Bronchial epithelial cell (primary cell): ENCODE results near the gene GADL1. TPM values are rescaled to one million over a fixed set of nuclear protein-coding genes. Genes with fewer than 3 reads are reported as not detected.

ENCODE experiments used
- DNase-seq: peaks from one replicate; pipeline ENCODE4 v3.0.0-alpha.2; 2010; ENCODE audit warnings: low read depth
- FAIRE-seq: peaks from 2 replicates; lab custom pipeline; 2011; peaks lifted over from hg19 to GRCh38; lab: Jason Lieb, UNC
- H3K27me3 ChIP-seq: 2 replicates; pipeline ENCODE4 v1.5.1; 2011; ENCODE audit warnings: low read length; ENCODE audit not compliant: control insufficient read depth, insufficient read depth
- H3K36me3 ChIP-seq: 2 replicates; pipeline ENCODE4 v1.5.1; 2011; ENCODE audit warnings: low read length; ENCODE audit not compliant: control insufficient read depth, insufficient read depth
- H3K4me3 ChIP-seq: 2 replicates; pipeline ENCODE4 v1.5.1; 2011; ENCODE audit warnings: mild to moderate bottlenecking, low read depth, low read length, control low read depth
- total RNA-seq: library from RNA; depleted of rRNA; stranded (reverse); fragments of >200 nt; gene quantifications from 2 replicates; pipeline ENCODE4 v1.2.1, GENCODE V29; 2014
- TF ChIP-seq, protein P1 (sequence below): IDR thresholded peaks from 2 replicates; pipeline ENCODE4 v1.5.1; 2011; ENCODE audit warnings: mild to moderate bottlenecking, moderate library complexity, low read length, control low read depth, inconsistent platforms; ENCODE audit not compliant: insufficient read depth, severe bottlenecking

Gene GADL1
- total RNA-seq, 1 donor from 2014 or later, result not detected

DNA sequence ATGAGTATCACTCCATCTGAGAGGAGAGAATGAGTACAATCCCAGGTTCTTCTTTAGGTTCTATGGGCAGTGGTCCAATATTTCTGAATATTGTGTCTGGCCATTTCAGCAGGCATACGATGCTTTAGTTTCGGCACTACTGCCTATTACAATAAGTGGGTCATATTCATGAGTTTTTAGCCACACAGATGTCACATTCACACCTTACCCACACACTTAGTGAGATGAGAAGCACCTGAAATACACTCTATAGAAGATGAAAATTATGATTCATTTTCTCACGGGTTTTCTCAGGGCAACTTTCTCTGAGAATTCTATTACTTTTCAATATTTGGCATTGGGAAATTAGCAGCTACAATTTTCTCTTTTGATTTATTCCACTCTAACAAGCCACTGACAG lies 155.9 kb downstream of the GADL1 start:
- Histone ChIP-seq H3K36me3 (no peaks in the 10 kb centered on the region), H3K27me3 (no peaks in the 10 kb centered on the region), H3K4me3 (no peak overlapping the region)
- DNase-seq (no peak), FAIRE-seq (no peak)
- TF ChIP-seq, protein P1, sequence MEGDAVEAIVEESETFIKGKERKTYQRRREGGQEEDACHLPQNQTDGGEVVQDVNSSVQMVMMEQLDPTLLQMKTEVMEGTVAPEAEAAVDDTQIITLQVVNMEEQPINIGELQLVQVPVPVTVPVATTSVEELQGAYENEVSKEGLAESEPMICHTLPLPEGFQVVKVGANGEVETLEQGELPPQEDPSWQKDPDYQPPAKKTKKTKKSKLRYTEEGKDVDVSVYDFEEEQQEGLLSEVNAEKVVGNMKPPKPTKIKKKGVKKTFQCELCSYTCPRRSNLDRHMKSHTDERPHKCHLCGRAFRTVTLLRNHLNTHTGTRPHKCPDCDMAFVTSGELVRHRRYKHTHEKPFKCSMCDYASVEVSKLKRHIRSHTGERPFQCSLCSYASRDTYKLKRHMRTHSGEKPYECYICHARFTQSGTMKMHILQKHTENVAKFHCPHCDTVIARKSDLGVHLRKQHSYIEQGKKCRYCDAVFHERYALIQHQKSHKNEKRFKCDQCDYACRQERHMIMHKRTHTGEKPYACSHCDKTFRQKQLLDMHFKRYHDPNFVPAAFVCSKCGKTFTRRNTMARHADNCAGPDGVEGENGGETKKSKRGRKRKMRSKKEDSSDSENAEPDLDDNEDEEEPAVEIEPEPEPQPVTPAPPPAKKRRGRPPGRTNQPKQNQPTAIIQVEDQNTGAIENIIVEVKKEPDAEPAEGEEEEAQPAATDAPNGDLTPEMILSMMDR, result no peak

GRCh38 chr3:30737743-30738499 lies 156.5 kb downstream of the GADL1 start:
- Histone ChIP-seq H3K36me3 (no peaks in the 10 kb centered on the region), H3K27me3 (no peaks in the 10 kb centered on the region), H3K4me3 (no peak overlapping the region)
- TF ChIP-seq, protein P1, result no peak
- FAIRE-seq (no peak), DNase-seq (no peak)

GRCh38 chr3:30733696-30734095 lies 160.8 kb downstream of the GADL1 start:
- FAIRE-seq, result no peak
- no peak for DNase-seq
- no peaks in the 10 kb centered on the region for H3K36me3 ChIP-seq
- TF ChIP-seq, protein P1, result no peak
- H3K27me3 ChIP-seq, result no peaks in the 10 kb centered on the region
- H3K4me3 ChIP-seq, result no peak overlapping the region

DNA sequence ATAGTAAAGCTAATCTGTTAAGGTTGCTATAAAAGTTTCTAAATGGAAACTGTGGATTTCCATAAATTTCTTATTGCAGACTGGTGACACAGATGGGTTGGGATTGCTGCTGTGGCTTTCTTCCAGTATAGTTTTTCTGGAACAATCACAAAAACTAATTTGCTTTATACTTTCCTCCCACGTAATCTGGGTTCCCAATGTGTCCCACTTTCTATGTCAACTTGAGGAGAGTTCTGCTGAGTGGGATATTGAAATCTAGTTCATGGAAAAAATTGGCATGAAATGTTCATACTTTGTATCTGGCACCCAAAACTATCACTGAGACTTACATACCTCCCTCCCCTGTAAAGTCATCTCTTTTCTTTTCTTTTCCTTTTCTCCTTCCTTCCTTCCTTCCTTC lies 161.3 kb downstream of the GADL1 start:
- no peaks in the 10 kb centered on the region for H3K36me3 ChIP-seq
- TF ChIP-seq, protein P1, result no peak
- no peak overlapping the region for H3K4me3 ChIP-seq
- DNase-seq (no peak), FAIRE-seq (no peak)
- H3K27me3 ChIP-seq, result no peaks in the 10 kb centered on the region

- no peak for FAIRE-seq
- Histone ChIP-seq H3K4me3 (no peak overlapping the region), H3K36me3 (no peaks in the 10 kb centered on the region), H3K27me3 (no peaks in the 10 kb centered on the region)
- TF ChIP-seq, protein P1, result no peak
- DNase-seq, result no peak
Measured at GRCh38 chr3:30730967-30731366, 163.5 kb downstream of the GADL1 start.

- H3K27me3 ChIP-seq, result no peaks in the 10 kb centered on the region
- TF ChIP-seq, protein P1, result no peak
- no peak for DNase-seq
- H3K36me3 ChIP-seq, result no peaks in the 10 kb centered on the region
- FAIRE-seq, result no peak
- H3K4me3 ChIP-seq, result no peak overlapping the region
Measured at GRCh38 chr3:30729936-30730335, 164.5 kb downstream of the GADL1 start.
